GM12892 (cell line): ENCODE measurements around the gene IQCB1.

Source experiments
- POLR2A ChIP-seq: IDR thresholded peaks from 2 replicates; pipeline ENCODE4 v1.6.1; 2011; ENCODE audit warnings: low read depth, low read length, control low read depth
- POLR2AphosphoS5 ChIP-seq: IDR thresholded peaks from 2 replicates; pipeline ENCODE4 v1.6.1; 2011; ENCODE audit warnings: low read depth, low read length, control low read depth
- TAF1 ChIP-seq: IDR thresholded peaks from 2 replicates; pipeline ENCODE4 v1.6.1; 2011; ENCODE audit warnings: low read depth, mild to moderate bottlenecking, control low read depth, low read length, borderline replicate concordance

- TF ChIP-seq POLR2A: no peak
- no peak for TF ChIP-seq TAF1
- no peak for TF ChIP-seq POLR2AphosphoS5
Measured at GRCh38 chr3:121724130-121724529, 110.7 kb downstream of the IQCB1 start.
